NCI-H187 (cell line): Measurements from ENCODE around the gene ZMYND15.
A peak's percentile ranks its signal among the peaks of the same experiment; 100 is the strongest.
"Not testable (repeated sequence)": the region's sequence is repeated elsewhere in the genome, so short reads cannot be mapped to it uniquely, and the experiment has no call there.

Experiments
- DNase-seq, 2 experiments: peaks; one replicate each; lab custom pipeline; 2025; lab: John Stamatoyannopoulos, UW

Gene ZMYND15, protein sequence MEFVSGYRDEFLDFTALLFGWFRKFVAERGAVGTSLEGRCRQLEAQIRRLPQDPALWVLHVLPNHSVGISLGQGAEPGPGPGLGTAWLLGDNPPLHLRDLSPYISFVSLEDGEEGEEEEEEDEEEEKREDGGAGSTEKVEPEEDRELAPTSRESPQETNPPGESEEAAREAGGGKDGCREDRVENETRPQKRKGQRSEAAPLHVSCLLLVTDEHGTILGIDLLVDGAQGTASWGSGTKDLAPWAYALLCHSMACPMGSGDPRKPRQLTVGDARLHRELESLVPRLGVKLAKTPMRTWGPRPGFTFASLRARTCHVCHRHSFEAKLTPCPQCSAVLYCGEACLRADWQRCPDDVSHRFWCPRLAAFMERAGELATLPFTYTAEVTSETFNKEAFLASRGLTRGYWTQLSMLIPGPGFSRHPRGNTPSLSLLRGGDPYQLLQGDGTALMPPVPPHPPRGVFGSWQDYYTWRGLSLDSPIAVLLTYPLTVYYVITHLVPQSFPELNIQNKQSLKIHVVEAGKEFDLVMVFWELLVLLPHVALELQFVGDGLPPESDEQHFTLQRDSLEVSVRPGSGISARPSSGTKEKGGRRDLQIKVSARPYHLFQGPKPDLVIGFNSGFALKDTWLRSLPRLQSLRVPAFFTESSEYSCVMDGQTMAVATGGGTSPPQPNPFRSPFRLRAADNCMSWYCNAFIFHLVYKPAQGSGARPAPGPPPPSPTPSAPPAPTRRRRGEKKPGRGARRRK

DNA sequence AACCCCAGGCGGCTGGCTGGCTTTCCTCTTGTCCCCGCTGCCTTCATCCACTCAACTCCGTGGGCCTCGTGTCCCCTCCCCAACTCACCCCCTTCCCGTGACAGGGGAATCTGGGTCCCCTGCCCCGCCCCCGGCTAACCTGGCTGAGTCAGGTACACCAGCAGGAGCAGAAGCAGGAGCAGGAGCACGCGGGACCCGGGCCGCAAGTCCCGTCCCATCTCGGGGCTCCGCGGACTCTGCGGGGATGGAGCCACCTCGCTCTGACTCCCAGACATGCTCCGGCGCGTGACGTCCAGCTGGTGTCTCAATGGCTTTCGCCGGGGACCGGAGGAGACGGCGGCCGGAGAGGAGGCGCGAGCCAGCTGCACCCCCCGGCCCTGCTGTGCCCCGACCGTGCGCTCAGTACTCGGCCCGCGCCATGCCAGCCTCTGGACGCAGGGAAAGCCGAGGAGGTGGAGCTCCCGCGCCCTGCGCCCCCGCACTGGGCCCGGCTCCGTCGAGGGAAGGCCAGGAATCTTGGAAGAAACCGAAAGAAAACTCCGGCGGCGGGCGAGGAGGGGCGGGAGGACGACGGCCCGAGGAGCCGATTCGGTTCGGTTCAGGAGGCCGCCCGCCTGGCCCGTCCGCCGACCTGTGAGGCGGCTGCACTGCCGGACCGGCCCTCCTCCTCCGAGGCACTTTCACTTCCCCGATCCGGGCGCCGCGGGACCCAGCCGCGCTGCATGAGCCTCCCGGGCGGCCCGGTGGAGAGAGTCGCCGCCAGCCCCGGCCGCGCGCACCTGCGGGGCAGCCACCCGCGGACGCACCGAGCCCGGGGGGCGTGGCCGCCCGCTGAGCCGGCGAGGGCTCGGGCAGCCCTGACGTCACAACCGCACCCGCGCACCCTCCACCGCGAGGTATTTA lies at the start of gene ZMYND15, which contains the start of gene CXCL16:
ZMYND15 (plus strand) TSS at position 712 of the 903 bp plus-strand sequence. CDS start 716 bp downstream, outside the sequence.
CXCL16 (minus strand) TSS at position 807 of the 903 bp plus-strand sequence; CDS start at position 218, 589 bp downstream.
- DNase-seq, result no peak

DNA sequence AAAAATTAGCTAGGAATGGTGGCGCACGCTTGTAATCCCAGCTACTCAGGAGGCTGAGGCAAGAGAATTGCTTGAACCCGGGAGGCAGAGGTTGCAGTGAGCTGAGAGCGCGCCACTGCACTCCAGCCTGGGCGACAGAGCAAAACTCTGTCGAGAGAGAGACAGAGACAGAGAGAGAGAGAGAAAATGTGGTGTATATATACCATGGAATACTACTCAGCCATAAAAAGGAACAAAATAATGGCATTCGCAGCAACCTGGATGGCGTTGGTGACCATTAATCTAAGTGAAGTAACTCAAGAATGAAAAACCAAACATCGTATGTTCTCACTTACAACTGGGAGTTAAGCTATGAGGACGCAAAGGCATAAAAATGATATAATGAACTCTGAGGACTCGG lies 49.8 kb upstream of the ZMYND15 start:
- not testable (repeated sequence) for DNase-seq

DNA sequence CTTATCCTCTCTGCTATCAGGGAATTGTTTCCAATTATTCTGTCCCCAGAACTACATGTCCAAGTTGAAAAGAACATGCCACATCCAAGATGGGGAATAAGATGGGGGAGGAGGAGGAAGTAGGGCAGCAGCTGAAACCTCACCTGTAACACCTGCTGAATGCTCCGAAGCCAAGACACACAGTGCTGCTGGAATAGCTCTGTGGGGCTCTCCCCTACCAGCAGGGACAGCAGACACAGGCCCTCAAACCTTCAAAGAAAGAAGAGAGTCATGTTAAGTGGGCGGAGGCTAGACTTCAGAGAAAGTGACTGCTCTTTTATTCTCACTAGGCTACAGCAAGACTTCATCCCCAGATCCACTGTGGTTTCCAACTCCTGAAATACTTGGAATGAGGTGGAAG lies 48.9 kb upstream of the ZMYND15 start:
- no peak for DNase-seq

DNA sequence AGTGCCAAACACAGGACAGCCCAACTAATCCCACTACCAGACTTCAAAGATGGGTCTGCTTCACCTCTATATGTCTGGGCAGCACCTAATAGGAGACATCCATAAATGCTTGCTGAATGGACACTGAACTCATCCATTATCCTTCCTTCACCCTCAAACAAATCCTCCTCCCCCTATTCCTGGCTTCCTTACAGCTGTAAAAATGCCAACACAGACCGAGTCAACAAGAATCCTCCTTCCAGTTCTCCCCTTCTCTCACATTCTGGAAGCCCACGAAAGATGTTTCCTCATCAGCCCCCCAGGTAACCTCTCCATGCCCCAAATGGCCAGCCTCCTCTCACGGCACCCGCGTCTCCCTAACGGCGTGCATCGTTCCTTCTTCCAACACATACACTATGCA lies 47.9 kb upstream of the ZMYND15 start:
- no peak for DNase-seq

- no peak for DNase-seq
These were observed 46.2 kb upstream of the ZMYND15 start for GRCh38 chr17:4693416-4693815.

- no peak for DNase-seq
These were observed 43.2 kb upstream of the ZMYND15 start for GRCh38 chr17:4696437-4696805.

GRCh38 chr17:4699401-4700056 lies 40.1 kb upstream of the ZMYND15 start:
- not testable (repeated sequence) for DNase-seq

- no peak for DNase-seq
These were observed 38.5 kb upstream of the ZMYND15 start for GRCh38 chr17:4701116-4701515.

GRCh38 chr17:4703330-4703691 lies 36.3 kb upstream of the ZMYND15 start:
- DNase-seq, result no peak

- not testable (repeated sequence) for DNase-seq
These were observed 35.1 kb upstream of the ZMYND15 start for GRCh38 chr17:4704574-4704907.

GRCh38 chr17:4704991-4705390 lies 34.6 kb upstream of the ZMYND15 start:
- DNase-seq, result no peak

GRCh38 chr17:4706121-4706520 lies 33.5 kb upstream of the ZMYND15 start:
- DNase-seq, result no peak

DNA sequence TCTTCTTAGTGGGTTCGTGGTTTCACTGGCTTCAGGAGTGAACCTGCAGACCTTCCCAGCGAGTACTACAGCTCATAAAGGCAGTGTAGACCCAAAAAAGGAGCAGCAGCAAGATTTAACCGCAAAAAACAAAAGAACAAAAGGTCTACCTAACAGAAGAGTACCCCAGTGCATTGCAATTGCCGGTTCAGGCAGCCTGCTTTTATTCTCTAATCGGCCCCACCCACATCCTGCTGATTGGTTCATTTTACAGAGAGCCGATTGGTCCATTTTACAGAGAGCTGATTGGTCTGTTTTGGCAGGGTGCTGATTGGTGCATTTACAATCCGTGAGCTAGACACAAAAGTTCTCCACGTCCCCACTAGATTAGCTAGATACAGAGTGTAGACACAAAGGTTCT lies 31.2 kb upstream of the ZMYND15 start:
- DNase-seq, result no peak

GRCh38 chr17:4709794-4710692 lies 29.6 kb upstream of the ZMYND15 start, which contains the start of gene ARRB2:
ARRB2 (plus strand) TSS chr17:4710632; CDS start chr17:4710722, 90 bp downstream.
- peak; percentile 93 to 94 for DNase-seq

DNA sequence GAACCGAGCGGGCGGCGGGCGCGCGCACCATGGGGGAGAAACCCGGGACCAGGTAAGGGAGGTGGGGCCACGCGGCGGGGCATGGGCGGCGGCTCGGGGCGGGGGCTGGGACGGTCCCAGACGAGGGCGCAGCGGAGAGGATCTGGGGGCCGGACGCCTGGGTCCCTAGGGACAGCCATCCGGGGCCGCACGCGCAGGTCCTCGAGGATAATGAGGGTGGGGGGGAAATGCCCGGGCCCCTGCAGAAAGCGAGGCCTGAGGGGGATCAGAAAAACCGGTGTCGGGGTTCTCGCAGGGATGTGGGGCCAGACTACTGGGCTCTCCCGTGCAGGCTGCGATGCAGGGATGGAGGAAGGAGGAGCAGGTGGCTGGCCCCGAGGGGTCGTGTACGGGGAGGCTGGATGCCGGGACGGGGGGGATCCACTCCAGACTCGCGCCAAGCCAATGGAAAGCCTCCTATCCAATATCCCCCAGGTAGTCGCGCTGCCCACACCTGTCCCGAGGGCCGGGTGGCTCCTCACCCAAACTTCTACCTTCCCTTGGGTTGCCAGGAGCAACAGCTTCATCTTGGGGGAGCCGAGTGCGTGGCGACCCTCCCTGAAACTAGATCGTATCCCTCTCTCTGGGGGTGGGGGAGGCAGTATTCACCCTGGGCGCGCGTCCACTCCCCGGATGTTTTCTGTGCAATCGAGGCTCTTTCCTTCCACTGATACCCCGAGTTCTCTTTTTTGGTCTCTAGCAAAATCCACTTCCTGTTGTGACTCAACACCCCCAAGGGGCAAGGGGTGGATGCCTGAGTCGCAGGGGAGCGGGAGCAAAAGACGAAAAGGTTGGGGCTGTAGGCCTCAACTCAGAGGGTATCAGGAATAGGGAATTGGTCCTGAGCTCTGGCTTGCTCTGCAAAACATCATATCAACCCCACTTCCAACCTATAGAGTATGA lies 28.7 kb upstream of the ZMYND15 start:
- DNase-seq, result no peak

- DNase-seq, result no peak
These were observed 27.9 kb upstream of the ZMYND15 start for GRCh38 chr17:4711661-4712181.

- DNase-seq, result no peak
These were observed 27.1 kb upstream of the ZMYND15 start for GRCh38 chr17:4712526-4712925.

GRCh38 chr17:4714340-4715062 lies 25.1 kb upstream of the ZMYND15 start:
- DNase-seq, result not testable (repeated sequence)
